Smooth muscle cell (in vitro differentiated cells): ENCODE measurements around the gene RELB. TPM values are rescaled to one million over a fixed set of nuclear protein-coding genes. Genes with fewer than 3 reads are reported as not detected.

Experiments
- DNase-seq: peaks from one replicate; lab custom pipeline; 2025; ENCODE audit not compliant: unreplicated experiment; lab: John Stamatoyannopoulos, UW
- H2AFZ ChIP-seq: fragments of 200-600 bp; sonication (generic); 2 replicates; pipeline ENCODE4 v1.6.0; 2016; ENCODE audit warnings: antibody characterized with exemption, low read depth, mild to moderate bottlenecking
- H3F3A ChIP-seq: fragments of 200-600 bp; sonication (generic); 2 replicates; pipeline ENCODE4 v1.6.0; 2017; ENCODE audit warnings: antibody characterized with exemption, low read depth
- H3K27ac ChIP-seq: fragments of 200-600 bp; sonication (generic); 2 replicates; pipeline ENCODE4 v1.5.1; 2016; ENCODE audit warnings: low read depth, mild to moderate bottlenecking
- H3K27me3 ChIP-seq: fragments of 200-600 bp; sonication (generic); 2 replicates; pipeline ENCODE4 v1.6.1; 2016; ENCODE audit warnings: low read depth, mild to moderate bottlenecking
- H3K36me3 ChIP-seq: fragments of 200-600 bp; sonication (generic); 2 replicates; pipeline ENCODE4 v1.5.1; 2016; ENCODE audit warnings: low read depth
- H3K4me1 ChIP-seq: fragments of 200-600 bp; sonication (generic); 2 replicates; pipeline ENCODE4 v1.5.1; 2016; ENCODE audit warnings: low read depth
- H3K4me2 ChIP-seq: fragments of 200-600 bp; sonication (generic); 2 replicates; pipeline ENCODE4 v1.6.0; 2016; ENCODE audit warnings: mild to moderate bottlenecking
- H3K4me3 ChIP-seq: fragments of 200-600 bp; sonication (generic); 2 replicates; pipeline ENCODE4 v1.5.1; 2016; ENCODE audit warnings: mild to moderate bottlenecking
- H3K79me2 ChIP-seq: fragments of 200-600 bp; sonication (generic); 2 replicates; pipeline ENCODE4 v1.6.0; 2016; ENCODE audit warnings: low read depth, mild to moderate bottlenecking
- H3K9ac ChIP-seq: fragments of 200-600 bp; sonication (generic); 2 replicates; pipeline ENCODE4 v1.6.0; 2016; ENCODE audit warnings: low read depth
- H3K9me3 ChIP-seq: fragments of 200-600 bp; sonication (generic); replicated peaks from 2 replicates; pipeline ENCODE4 v1.5.1; 2016; ENCODE audit warnings: low read depth
- H4K20me1 ChIP-seq: fragments of 200-600 bp; sonication (generic); 2 replicates; pipeline ENCODE4 v1.6.0; 2016; ENCODE audit warnings: low read depth
- CTCF ChIP-seq: fragments of 200-600 bp; sonication (generic); IDR thresholded peaks from 2 replicates; pipeline ENCODE4 v1.5.1; 2017; ENCODE audit warnings: borderline replicate concordance, mild to moderate bottlenecking, antibody characterized with exemption; ENCODE audit not compliant: insufficient read depth, poor library complexity, severe bottlenecking
- WGBS: methylation state at CpG from one replicate; pipeline ENCODE4 v1.1.7; 2016; ENCODE audit warnings: low lambda C conversion rate; 5-methylcytosine and 5-hydroxymethylcytosine counted together
- polyA plus RNA-seq: library from polyadenylated mRNA; unstranded; fragments of >200 nt; fragmentation: Nextera tagmentation; extraction: Ambion mirVana; gene quantifications from 2 replicates; pipeline ENCODE4 v1.2.1, GENCODE V29; 2016
- total RNA-seq: library from RNA; depleted of rRNA; stranded (reverse); fragments of >200 nt; gene quantifications from 2 replicates; pipeline ENCODE4 v1.2.3, GENCODE V29; 2014

Gene RELB
- 10.4 and 11.2 TPM in 2 replicates for total RNA-seq
- polyA plus RNA-seq = 27.1 and 31.3 TPM in 2 replicates

- peak within 1 kb of the TSS; percentile 100 for H3K27ac ChIP-seq
- no peak for TF ChIP-seq CTCF
- WGBS = 7% methylated on average over 26 of the region's 79 CpGs
- peaks cover 12% of the 10 kb centered on the region for H3F3A ChIP-seq
- peak within 1 kb of the TSS; percentile 98 for H3K4me3 ChIP-seq
- peaks cover 5% of the 10 kb centered on the region for H3K79me2 ChIP-seq
- H3K4me2 ChIP-seq = peak within 1 kb of the TSS; percentile 90
- peaks cover 4% of the 10 kb centered on the region for H3K4me1 ChIP-seq
- H2AFZ ChIP-seq = no peak within 1 kb of the TSS
- peak within 1 kb of the TSS; percentile 100 for H3K9ac ChIP-seq
- no peaks in the 10 kb centered on the region for H3K36me3 ChIP-seq
- peaks cover 12% of the 10 kb centered on the region for H4K20me1 ChIP-seq
- DNase-seq = peak; percentile 93
- H3K9me3 ChIP-seq = no peaks in the 10 kb centered on the region
- no peaks in the 10 kb centered on the region for H3K27me3 ChIP-seq
Observed at GRCh38 chr19:45001087-45001739, at the start of gene RELB. Gene RELB (plus strand): TSS chr19:45001464. CDS start chr19:45001580, 116 bp downstream.

- no peak for DNase-seq
- H4K20me1 ChIP-seq = peaks cover 38% of the 10 kb centered on the region
- TF ChIP-seq CTCF = no peak
- 61% methylated on average over 13 of the region's 13 CpGs for WGBS
- H3K4me3 ChIP-seq = peak overlapping the region; percentile 65
- no peaks in the 10 kb centered on the region for H3K27me3 ChIP-seq
- H3K27ac ChIP-seq = peak overlapping the region; percentile 77
- H3K36me3 ChIP-seq = no peaks in the 10 kb centered on the region
- peak overlapping the region; percentile 74 for H3K9ac ChIP-seq
- peak overlapping the region; percentile 95 for H3K4me2 ChIP-seq
- peaks cover 40% of the 10 kb centered on the region for H3K79me2 ChIP-seq
- H3K4me1 ChIP-seq = peaks cover 11% of the 10 kb centered on the region
- no peaks in the 10 kb centered on the region for H3K9me3 ChIP-seq
- H3F3A ChIP-seq = no peaks in the 10 kb centered on the region
- H2AFZ ChIP-seq = peak overlapping the region; percentile 78
Observed at GRCh38 chr19:44954278-44954648, 47.0 kb upstream of the RELB start.

GRCh38 chr19:44954649-44955504 is 46.4 kb upstream of the RELB start, which contains the start of gene CLPTM1:
Gene CLPTM1 (plus strand): TSS chr19:44955380. CDS start chr19:44955396, 16 bp downstream.
- peaks cover 47% of the 10 kb centered on the region for H3K79me2 ChIP-seq
- peaks cover 11% of the 10 kb centered on the region for H3K4me1 ChIP-seq
- no peak for TF ChIP-seq CTCF

More at GRCh38 chr19:44954649-44955504, 46.4 kb upstream of the RELB start, which contains the start of gene CLPTM1:
- peak within 1 kb of the TSS; percentile 78 for H2AFZ ChIP-seq
- peak within 1 kb of the TSS; percentile 65 for H3K4me3 ChIP-seq
- no peaks in the 10 kb centered on the region for H3K9me3 ChIP-seq
- peak; percentile 90 for DNase-seq
- H3K27ac ChIP-seq = peak within 1 kb of the TSS; percentile 77
- peaks cover 44% of the 10 kb centered on the region for H4K20me1 ChIP-seq
- peak within 1 kb of the TSS; percentile 97 for H3K9ac ChIP-seq
- H3F3A ChIP-seq = no peaks in the 10 kb centered on the region
- H3K36me3 ChIP-seq = no peaks in the 10 kb centered on the region
- H3K4me2 ChIP-seq = peak within 1 kb of the TSS; percentile 95
- no peaks in the 10 kb centered on the region for H3K27me3 ChIP-seq
- WGBS = under 1% methylated on average over 47 of the region's 65 CpGs
